HG02759 (cell line): ENCODE results near the gene WDR3.

Source experiments
- ATAC-seq: cut with Tn5 transposase; IDR thresholded peaks from one replicate; pipeline ENCODE4 v1.9.1; 2021; ENCODE audit warnings: mild to moderate bottlenecking, moderate library complexity; ENCODE audit not compliant: unreplicated experiment

WDR3 gene

DNA sequence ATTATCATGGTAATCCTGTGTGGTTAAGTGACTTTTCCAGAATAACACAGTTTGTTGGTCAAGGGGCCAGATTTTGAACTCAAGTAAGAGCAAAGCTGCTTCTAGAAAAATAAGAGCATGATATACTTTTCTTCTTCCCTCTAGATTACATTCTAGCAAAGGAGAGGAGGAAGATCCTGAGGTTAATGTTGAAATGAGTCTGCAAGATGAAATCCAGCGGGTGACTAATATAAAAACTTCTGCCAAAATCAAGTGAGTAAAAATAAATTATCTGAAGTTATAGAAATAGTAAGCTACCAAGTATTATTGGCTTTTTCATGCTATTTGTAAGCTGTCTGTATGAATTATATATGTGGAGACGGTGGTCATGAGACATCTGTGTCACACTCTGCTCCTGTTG is 12.8 kb downstream of the WDR3 start:
- no peak for ATAC-seq

DNA sequence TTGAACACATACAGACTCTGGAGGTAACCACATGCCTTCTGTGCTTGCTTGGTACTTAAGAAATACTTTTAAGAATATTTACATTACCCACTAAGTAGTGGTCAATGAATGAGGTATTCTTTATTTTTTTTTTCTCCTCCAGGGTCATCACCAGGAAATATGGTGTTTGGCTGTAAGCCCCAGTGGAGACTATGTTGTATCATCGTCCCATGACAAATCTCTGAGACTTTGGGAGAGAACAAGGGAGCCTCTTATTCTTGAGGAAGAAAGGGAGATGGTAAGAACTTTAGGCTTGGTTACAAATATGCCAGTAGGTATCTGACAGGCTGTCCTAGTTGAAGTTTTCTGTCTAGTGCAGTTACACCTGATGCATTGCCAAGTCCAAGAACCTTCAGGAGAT is 22.8 kb downstream of the WDR3 start:
- no peak for ATAC-seq

DNA sequence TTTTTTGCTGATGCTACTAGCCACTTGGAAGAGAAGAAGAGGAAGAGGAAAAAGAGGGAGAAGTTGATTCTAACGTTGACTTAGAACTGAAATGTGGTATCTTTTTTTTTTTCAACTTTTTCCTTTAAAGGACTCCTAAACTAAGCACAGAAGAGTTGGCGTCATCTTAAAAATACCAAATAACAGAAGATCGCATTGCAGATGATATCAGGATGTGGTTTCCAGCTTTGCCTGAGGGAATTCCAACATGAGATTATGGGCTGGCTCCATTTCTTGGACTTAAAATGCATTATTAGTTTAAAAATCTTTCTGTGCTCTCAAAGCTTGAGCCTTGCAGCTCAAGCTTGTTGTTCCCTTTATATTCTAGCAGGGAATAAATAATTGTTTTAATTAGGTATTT is 29.8 kb downstream of the WDR3 start:
- no peak for ATAC-seq

DNA sequence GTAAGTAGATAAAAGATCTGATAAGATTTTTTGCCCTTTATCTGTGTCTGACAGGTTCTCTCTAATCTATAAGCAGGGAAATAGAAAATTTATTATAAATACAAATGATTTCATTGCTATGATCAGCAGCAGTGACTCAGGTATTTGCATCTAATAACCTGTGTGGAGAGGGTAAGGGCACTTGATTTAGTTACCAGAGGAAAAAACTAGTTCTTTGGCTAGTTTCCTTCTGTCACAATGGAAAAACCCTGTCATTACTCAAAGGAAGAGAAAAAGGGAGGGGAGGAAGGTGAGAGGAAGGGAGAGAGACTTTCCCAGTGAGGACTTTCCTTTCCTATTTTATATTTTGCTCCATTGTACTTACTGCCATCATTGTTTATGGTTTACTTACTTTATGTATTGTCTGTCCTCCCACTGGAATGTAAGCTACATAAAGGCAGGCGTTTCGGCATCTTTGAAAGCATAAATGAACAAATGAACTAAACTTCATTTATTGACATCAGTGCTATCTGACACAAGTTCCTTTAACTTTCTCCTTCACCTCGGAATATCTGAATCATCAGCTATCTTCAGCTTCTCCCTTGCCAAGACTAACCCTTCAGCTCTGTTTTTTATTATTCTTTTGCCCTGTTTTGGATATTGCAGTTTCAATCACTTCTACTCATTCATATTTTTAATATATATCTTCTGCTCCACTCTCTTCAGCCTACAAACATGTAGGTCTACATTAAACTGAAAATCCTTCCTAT is 34.9 kb downstream of the WDR3 start:
- no peak for ATAC-seq

DNA sequence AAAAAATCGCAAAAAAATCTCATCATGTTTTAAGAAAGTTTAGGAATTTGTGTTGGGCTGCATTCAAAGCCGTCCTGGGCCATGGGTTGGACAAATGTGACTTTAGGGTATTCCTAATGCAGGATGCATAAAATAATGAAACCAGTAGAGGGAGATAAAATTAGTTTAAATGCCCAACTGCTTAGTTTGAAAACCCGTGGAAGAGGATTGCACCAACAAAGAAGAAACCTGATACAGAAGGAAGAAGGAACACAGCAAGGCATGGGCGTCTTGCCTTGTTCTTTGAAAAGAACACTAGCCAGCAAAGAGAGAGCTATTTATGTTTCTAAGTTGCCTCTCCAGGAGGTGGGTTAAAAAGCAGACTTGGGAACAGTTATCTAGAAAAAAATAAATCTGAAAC is 37.9 kb downstream of the WDR3 start:
- no peak for ATAC-seq

- no peak for ATAC-seq
Observed at GRCh38 chr1:117967881-117968280, 38.3 kb downstream of the WDR3 start.

DNA sequence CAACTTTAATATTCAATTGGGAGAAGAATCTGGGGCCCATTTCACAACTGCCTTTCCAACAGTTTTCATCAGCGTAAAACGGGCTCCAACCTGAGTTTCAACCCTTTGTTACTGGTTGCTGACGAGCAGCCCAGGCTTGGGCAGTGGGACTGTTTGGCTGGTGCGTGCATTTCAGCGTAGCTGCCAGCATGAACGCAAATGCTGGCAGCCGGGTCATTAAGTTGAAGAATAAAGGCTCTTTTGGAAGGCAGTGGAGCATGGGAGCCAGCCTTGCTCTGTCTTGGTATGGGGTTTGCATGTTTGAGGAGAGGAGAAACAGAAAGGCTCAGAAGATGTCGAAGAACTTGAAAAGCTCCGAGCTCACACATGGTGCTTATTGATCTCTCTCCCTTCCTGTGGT is 40.7 kb downstream of the WDR3 start:
- ATAC-seq = no peak

DNA sequence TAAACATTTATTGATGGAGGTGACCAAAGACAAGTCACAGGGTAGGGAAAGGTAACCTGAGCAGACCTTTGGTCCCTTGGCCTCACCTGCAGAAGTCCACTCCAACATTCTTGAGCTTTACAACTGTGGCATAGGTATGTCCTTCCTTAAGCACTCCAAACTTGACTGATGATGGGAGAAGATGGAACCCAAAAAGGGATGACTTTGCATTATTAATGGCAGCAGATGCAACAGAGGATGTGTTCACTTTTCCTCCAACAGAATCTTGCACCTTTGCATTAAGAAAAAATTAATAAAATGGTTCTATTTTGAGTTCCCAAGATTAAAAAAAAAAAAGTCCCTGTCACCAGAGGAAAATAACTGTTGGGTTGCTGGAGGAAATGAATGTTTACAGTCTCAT is 42.2 kb downstream of the WDR3 start:
- ATAC-seq = no peak

GRCh38 chr1:117976381-117976780 is 46.8 kb downstream of the WDR3 start:
- ATAC-seq = no peak

DNA sequence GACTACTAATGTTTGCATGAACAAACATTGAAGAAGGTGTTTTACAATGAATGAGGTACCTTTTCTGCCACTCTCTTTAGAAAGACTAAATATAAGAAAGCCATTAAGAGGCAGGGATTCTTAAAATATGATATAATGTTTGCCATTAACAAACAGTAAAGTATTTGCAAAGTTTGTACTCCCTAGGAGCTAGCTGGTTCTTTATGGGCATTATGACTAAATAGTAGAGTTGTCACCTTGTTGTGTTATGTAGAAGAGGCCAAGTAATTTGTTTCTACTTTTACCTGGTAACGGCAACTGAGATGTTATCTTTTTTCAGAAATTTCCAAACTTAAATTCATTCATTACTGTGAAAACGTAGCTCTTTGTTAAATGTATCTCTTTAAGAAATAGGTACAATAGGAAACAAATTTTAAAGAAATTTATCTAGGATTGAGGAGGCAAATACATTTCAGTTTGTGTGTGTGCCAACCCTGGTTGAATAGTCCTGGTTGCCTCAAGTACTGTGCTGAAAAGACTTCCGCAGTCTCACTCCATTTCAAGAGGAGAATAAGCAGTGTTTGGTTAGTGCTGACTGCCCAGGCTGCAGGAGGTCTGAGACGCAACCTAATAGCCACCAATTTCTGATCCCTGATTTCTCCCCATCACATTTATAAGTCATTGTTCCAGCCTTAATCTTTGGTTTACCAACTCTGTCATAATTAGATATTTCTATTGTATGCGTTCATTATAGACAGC is 52.1 kb downstream of the WDR3 start:
- no peak for ATAC-seq

GRCh38 chr1:117985239-117985638 is 55.7 kb downstream of the WDR3 start:
- ATAC-seq = no peak

DNA sequence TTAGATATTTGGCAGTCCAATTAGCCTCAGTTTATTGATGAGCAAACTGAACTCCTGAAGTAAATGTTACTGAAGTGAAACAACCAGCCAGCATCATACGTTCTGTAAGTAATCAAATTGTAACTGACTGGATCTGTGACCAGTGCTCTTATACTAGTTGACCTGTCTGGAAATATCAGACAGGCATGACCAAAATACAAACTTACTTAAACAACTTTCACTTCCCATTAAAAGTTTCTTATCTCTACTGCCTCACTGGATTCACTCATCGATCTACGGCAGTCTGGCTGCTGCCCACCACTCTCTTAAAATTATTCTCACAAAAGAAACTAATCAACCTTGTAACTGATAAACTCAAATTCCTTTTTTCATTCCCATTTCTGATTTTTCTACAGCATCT is 56.4 kb downstream of the WDR3 start:
- peak; percentile 77 for ATAC-seq

DNA sequence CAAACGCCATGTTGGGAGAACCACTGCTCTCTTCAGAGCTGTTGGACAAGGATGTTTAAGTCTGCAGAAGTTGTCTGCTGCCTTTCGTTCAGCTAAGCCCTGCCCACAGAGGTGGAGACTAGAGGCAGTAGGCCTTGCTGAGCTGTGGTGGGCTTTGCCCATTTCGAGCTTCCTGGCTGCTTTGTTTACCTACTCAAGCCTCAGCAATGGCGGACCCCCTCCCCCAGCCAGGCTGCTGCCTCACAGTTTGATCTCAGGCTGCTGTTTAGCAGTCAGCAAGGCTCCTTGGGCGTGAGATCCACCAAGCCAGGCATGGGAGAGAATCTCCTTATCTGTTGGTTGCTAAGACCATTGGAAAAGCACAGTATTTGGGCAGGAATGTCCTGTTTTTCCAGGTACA is 74.8 kb downstream of the WDR3 start:
- ATAC-seq = no peak

GRCh38 chr1:118007391-118007790 is 77.9 kb downstream of the WDR3 start:
- no peak for ATAC-seq

GRCh38 chr1:118008011-118008410 is 78.5 kb downstream of the WDR3 start:
- ATAC-seq = no peak

DNA sequence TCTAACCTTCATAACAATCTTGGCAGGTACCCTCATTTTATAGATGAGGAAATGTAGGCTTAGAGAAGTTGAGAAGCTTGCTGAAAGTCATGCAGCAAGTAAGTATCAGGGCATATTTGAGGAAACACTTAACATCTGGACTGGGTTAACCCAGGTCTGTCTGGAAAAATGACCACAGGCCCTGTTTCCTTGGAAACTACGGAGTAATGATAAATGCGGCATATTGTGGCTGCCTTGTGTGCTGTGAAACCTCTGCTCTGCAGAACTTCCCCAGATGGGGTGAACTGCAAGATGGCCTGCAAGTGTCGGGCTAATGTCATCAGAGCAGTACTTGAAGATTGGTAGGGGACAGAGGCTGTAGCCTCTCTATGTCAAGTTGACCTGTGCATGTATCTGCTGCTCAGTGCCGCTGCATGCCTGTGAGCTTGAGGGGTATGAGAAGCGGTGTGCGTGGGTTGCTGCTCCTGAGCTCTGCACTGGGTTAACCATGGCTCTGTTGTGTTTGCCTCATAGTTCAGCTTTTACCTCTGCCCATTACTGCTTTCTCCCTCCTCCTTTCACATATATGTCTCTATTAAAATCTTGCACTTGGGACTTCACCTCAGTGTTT is 83.1 kb downstream of the WDR3 start:
- no peak for ATAC-seq

DNA sequence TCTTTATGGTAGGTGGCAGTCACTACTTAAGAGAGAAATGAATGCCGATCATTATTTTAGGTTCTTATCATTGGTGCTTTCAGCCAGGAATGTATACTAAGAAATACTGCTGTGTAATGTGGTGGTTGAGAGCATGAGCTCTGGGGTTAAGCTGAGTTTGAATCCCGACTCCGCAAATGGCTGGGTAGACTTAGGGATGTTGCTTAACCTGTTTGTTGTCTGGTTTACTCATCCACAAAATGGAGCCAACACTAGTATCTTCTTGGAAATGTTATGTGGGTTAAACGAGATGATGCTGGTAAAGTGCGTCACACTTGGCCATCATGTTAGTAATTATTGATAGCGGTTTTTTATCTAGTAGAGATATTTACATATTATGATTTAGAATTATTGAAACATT is 83.8 kb downstream of the WDR3 start:
- no peak for ATAC-seq

DNA sequence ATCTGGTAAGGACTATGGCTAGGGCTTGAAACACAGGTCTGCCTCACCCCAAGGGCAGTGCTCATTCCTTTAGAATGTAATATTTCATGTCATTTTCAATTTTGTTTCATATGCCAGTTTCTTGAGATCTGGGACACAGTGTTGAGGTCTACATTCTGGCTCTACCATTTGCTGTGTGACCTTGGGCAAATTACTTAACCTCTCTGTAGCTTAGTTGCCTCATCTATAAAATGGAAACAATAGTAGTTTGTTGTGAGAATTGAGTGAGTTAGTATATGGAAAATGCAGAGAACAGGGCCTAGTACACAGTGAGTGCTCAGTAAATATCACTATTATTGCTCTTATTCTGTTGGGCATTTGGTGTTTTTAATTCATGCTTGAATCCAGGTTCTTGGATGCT is 84.4 kb downstream of the WDR3 start:
- ATAC-seq = no peak
